Stimulated activated CD4-positive, alpha-beta T cell treated with anti-CD3 and anti-CD28 coated beads, TNF-alpha, amount 100 ng/mL, for 24 hours (primary cell): Measurements from ENCODE around the gene MLANA.
A peak's percentile ranks its signal among the peaks of the same experiment; 100 is the strongest.
"Not testable (repeated sequence)": the region's sequence is repeated elsewhere in the genome, so short reads cannot be mapped to it uniquely, and the experiment has no call there.

Experiments used
- DNase-seq, 3 experiments: peaks; one replicate each; pipeline ENCODE4 v3.0.0-alpha.2; 2020; ENCODE audit warnings: low read depth in 3 of 3

The MLANA gene

DNA sequence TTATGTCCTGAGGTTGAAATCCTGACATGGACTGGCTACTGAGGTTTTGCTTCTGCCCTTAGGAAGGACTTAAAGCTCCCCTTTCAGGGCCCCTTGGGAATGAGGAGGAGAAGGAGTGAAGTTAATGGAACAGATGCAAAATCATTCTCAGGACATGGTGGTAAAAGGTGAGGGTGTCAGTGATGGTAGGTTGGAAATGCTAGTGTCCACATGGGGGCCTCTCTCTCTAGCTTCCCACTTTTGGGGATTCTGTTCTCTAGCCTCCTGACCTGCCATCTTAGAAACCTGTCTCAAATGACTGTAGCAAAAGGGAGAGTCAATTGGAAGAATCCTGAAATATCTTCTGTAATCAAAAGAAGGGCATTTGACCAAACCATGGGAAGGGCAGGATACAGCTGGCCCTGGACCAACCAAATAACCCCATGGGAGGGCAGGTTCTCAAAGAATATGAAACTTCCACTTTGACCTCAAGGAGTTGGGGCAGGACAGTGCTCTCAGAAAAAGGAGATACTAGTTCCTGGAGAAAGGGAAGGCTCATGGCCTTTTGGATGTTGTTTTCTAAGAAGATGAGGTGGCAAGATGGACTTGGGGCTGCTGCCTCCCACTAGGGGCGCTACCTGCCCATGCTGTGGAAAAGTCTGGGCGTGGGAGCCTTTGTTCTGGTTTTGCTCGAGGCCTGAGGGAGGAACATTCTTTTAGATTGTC is 21.2 kb upstream of the MLANA start:
- peak in 1 of 3 experiments; percentile 33 for DNase-seq

DNA sequence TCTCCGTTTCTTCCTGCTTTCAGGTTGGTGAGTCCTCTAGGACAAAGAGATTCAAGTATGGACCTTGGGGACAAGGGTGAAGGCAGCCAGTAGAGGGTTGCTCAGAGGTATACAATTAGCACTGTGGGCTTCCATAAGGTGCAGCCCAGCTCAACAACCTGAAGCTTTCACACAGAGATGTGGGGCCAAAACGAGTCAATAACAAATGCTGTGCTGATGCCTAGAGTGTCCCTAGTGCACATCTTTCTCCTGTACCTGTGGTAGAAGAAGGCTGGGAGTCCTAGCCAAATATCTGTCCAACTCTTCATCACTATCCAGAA is 20.7 kb upstream of the MLANA start:
- no peak for DNase-seq

DNA sequence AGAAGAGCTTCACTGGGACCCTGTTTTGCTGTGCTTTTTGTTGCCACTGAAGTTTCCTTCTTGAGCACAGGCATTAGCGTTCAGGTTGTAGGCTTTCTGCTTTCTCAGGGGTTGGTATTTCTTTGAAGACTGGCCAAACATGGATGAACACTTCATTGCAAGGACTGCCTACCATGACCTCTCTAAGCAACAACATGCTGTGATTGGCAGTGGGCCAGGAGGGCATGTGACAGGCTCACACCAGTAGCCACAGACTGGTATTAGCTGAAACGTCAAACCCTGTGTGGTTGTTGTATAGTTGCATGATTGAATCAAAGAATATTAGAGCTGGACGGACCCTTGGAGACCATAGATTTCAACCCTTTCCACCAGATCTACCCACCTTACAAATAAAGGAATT is 20.0 kb upstream of the MLANA start:
- DNase-seq: no peak

DNA sequence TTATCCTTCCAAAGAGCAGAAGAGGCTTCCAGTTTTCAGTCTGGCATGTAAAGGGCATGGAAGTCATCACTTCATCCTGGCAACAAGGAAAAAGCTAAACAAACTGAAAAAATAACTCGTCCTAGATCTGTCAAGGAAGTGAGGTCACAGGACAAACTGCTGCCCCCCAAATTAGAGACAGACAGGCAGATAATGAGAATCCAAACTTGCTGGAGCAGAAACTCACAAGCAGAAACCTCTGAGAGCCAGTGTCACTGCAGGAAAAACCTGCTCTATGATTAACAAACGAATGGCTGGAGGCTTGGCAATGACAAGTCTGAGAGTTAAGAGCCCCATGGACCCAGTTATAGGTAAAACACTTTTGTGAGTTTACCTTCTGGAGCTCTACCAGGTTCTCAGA is 18.9 kb upstream of the MLANA start:
- no peak for DNase-seq

DNA sequence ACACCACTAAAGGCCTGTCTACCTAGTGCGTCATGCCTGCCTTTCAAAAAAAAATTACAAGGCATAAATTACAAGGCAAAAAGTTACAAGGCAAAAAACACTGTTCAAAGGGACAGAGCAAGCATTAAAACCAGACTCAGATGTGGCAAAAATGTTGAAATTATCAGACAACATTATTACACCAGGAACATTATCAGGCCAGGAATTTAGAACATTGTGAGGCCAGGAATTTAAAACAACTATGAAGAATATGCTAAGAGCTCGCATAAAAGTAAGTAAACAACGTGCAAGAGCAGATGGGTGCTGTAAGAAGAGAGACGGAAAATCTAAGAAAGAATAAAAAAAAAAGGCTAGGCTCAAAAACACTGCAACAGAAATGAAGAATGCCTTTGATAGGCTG is 18.2 kb upstream of the MLANA start:
- no peak for DNase-seq

DNA sequence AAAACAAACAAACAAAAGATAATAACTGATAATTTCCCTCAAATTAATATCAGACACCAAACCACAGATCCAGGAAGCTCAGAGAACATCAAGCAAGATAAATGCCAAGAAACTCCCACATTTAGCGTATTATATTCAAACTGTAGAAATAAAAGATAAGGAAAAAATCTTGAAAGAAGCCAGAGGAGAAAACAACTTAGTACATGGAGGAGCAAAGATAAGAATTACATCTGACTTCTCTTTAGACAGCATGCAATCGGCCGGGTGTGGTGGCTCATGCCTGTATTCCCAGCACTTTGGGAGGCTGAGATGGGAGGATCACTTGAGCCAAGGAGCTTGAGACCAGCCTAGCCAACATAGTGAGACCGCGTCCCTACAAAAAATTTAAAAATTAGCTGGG is 17.2 kb upstream of the MLANA start:
- no peak for DNase-seq

DNA sequence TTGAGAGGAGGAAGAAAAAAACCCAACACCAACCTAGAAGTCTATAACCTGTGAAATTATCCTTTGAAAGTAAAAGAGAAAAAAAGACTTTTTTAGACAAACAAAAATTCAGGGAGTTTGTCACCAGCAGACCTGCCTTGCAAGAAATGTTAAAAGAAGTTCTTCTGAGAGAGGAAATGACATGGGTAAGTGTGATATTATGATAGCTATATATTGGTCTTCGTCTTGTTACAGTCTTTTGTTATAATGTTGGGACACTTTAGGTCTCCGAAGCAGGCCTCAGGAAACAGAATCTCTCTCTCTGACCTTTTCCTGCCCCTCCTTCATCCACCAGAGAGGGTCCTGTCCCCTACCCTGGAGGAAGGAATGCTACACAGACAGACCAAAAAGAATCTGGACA is 16.6 kb upstream of the MLANA start:
- DNase-seq: no peak

DNA sequence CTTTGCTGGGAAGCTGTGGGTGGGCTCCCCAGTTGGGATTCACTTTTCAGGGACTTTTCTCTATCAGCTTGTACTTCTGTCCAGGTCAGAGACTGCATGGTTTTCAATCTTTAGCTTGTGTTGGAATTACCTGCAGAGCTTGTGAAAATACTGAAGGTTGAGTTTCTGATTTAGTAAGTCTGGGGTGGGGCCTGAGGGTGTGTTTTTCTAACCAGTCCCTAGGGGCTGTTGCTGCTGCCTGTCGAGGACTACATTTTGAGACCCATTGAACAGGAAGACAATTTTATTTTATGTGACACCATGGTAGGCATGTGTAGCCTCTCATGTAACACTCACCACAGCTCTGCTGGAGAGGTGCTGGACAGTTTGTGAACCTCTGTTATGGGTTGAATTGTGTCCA is 14.7 kb upstream of the MLANA start:
- no peak for DNase-seq

DNA sequence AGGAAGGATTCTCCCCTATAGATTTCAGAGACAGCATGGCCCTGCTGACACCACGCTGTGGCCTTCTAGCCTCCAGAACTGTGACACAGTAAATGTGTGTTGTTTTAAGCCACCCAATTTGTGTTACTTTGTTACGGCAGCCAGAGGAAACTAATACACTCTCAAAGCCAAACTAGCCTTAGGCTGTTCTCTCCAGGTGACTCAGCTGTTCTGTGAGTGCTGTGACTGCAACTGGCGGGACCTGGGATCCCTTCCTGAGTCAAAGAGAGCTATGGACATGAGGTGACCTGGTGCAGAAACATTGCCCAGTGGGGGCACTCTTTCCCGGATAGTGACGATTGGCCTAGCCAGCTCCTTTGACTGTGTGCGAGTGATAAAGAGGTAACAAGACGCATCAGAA is 14.0 kb upstream of the MLANA start:
- no peak for DNase-seq

DNA sequence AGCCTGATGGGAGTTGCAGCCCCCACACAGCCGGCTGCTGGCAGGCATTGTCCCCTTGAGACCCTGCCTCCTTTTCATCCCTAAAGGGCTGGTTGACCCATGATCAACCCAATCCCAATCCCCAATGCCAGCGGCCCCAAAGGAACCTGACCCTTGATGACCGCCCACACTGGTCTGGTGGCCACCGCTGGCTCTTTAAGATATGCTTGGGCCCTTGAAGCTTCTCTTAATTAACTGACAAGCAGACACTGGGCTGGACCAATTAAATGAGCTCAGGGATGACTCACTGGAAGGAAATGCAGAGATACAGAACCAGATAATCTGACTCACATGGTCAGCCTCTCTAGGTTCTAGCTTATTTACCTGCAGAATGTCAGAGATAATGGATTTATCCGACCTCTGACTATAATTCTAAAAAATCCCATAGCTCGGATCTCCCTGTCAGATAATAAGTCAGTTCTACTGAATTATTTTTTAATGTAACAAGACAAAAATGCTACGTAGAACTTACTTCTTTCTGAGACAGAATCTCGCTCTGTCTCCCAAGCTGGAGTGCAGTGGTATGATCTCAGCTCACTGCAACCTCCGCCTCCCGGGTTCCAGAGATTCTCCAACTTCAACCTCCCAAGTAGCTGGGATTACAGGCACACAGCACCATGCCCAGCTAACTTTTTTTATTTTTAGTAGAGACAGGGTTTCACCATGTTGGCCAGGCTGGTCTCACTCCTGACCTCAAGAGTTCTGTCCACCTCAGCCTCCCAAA is 11.1 kb upstream of the MLANA start:
- no peak for DNase-seq

DNA sequence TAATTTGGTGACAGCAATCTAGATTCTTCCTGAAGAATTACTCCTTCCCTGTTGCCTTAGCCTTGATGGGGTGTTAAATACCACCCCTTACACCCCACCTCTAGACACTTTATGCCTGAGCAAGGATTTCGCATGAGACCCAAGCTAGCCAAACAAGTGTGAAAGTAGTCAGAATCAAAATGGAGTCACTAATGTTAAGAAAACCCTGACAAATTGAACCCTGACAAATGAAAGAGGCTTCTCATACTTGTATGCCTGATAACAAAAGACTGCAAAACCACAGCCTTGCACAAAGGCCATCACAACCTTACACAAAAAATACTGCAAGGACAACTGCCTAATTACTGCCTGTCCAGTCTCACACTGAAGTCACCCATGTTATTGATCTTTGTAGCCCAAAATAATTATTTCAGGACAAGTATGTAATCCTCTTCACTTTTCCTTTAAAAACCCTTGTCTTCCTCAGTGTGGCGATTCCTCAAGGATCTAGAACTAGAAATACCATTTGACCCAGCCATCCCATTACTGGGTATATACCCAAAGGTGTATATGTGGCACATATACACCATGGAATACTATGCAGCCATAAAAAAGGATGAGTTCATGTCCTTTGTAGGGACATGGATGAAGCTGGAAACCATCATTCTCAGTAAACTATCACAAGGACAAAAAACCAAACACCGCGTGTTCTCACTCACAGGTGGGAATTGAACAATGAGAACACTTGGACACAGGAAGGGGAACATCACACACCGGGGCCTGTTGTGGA is 8.3 kb upstream of the MLANA start:
- not testable (repeated sequence) for DNase-seq

DNA sequence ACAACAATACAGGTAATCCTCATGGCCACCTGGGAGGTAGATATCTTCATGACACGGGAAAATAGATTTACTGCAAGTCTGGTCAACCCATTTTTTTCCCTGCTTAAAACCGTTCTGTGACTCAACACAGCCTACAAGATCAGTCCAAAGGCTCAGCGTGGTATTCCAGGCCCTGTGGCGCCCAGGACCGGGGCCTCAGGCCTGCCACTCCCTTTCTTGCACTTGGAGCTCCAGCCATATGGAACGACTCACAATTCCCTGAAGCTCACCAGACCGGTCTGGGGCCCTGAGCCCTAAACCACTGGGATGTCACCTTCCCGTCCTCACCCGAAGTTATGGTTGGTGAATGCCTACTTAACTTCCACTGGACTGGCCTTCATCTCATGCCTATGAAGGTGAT is 6.5 kb upstream of the MLANA start:
- DNase-seq: no peak

DNA sequence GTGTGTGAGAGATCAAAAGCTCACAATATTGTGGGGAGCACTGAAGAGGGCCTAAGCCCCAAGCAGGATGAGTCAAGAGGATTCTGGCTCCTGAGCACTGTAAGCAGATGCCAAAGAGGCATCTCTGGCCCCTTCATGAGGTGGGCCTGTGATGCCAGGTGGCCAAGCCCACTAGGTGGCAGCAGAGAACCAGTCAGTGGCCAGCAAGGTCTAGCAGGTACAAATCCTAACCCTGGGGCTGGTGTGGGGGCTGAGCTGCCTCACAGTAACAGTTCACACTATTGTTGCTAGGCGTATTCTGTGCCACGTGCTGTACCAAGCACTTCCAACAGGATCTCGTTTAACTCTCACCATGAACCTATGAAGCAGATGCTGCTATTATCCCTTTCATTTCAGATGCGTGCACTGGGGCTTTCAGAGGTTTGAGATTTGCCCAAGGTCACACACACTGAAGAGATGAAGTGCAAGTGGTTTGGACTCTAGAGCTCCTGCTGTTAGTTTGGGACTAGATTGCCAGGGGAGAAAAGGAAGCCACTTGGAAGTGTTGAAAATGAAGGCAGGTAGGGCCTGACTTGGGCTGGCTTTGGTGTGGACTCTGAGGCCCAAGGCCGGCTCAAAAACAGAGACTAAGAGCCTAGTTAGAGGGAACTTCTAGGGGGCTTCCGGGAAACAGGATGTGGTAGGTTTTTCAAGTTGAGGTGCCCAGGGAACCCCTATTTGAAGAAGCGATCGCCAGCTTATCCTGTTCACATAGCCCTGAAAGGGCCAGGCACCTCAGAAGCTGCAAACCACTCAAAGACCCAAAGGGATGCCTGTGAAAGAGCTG is 4.4 kb upstream of the MLANA start:
- DNase-seq: peak; percentile 66 to 81 (median 68)

DNA sequence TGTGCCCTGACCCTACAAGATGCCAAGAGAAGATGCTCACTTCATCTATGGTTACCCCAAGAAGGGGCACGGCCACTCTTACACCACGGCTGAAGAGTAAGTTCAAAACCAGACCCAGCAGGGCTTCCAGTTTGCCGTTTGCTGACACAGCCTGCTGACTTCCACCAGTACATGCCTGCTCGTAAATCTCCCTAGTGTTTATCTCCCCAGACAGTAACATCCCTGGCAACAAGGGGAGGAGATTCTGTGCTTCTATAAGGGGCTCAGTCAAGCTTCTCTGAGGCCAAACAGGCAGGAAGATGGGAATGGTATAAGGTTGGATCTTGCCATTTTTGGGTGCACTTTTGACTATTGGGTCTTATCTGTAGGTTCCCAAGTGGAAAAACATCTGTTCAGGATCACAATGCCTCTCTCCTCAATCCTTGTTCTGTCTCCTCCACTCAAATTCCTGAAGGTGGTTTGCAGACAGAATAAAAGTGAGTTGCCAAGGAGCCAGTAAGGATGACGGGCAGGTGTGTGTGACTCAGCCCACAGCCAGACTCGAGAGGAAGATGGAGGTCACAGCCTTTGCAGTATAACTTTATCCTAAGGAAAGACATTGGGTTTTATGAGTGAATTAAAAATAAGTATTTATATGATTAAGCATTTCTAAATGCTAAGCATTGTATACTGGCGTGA is 1.9 kb downstream of the MLANA start:
- no peak for DNase-seq

DNA sequence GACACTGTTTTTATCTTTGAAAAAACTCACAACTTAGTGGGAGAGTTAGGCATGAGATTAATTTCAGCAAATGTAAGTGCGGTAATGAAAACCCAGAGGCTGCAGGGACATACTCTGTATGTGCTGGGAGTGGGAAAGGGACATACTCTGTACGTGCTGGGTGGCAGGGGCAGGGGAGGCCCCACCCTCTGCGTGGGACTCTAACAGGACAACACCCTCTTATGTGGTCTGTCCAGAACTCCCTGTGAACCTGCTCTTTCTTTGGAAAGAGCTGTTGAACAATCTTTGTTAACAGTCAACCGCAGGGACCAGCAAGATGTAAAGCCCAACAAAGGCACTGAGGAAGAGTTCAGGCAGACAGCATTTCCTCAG is 2.4 kb downstream of the MLANA start:
- DNase-seq: no peak

DNA sequence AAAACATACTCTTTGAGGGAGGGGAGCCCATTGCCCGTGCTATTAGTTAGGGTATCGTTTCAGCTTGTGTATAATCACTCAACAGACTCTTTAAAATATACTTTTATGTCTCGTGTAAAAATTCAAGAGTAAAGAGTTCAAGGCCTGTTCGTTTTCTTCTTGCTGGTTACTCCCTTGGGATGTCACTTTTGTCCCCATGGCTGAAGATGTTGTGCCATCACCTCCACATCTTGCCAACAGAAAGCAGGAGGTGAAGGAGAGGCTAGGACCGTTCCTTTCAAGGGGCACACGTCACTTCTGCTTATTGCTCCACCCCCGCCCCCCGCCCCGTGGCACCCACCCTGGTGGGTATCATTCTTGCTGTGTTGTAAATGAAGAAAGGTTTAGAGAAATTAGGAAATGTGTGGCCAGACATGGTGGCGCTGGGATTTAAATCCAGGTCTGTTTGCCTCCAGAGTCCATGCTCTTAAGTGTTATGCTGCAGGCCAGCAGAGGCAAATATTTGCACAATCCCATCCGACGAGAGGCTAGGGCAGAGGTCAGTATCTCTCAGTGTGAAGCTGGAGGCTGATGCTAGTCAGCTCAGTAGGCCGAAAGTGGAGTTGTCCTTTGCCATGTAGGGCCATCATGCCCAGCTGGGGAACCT is 3.0 kb downstream of the MLANA start:
- no peak for DNase-seq

DNA sequence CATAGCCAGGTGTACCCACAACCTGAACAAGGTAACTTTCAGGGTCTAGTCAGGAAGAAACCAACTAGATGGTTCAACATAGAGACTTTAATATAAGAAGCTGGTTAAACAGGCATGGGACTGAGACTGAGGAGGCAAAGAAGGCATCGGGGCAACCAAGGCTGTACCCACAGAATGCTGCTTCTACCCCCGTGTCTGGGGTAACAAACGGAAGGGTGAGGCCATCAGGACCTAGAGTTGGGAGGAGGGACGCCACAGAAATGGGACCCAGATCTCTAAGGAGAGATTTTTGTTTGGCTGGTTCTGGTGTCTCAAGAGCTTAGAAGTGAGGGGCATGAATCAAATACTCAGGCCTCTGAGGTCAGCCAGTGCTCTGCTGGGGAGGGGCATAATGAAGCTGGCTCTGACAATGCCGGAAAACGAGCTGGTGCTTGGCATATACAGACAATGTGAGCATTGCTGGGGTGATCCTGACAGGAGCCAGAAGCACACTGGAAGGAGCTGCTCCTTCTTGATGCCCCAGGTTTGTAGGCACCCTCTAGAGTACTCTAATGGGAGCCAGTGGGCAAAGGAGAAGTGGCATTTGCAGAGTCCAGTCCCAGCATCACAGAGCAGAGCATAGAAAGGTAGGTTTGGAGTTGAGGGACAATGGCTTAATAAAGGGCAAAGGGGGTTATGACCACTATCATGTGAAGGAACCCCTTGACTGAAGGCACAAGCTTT is 3.7 kb downstream of the MLANA start:
- no peak for DNase-seq

DNA sequence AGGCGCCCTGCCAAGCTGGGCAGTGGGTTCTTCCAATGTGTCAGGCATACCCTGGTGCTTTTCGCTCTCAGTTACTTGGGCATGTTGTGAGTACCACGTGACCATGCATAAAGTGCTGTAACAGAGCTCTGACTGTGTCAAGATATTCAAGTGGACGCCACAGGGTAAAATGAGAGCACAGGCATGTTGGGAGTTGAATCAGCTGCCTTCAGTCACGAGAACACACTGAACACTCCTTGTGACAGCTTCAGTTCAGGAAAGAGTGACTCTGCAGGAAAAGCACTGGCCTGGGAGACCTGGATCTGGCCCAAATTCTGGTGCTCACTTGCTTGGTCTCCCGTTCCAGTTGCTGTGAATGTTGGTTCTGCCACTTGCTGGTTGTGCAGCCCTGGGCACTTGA is 5.1 kb downstream of the MLANA start:
- no peak for DNase-seq

DNA sequence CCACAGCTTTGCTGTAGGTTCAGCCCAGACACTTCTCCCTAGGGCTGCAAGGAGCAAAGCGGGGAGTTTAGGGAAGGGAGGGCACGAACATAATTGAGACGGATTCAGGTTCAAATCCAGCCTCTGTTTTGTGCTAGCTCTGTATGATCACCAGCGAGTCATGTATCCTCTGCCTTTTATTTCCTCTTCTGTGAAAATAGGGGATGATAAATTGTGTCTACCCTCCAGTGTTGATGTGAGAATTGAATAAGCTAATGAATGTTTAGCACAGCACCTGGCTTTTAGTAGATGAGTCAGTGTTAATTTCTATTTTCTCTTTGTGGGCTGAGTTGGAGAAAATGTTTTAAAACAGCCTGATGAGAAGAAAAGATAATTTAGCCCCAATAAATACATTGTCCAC is 6.2 kb downstream of the MLANA start:
- no peak for DNase-seq

DNA sequence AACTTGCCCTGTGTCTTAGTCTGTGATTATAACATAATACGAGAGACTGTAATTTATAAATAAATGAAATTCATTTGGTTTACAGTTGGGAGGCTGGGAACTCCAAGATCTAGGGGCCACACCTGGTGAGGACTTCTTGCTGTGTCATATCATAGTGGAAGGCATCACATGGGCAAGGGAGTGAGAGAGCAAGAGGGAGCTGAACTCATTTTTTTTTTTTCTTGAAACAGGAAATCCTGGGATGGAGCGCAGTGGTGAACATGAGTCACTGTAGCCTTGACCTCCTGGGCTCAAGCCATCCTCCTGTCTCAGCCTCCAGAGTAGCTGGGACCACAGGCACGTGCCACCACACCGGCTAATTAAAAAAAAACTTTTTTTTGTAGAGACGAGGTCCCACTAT is 7.2 kb downstream of the MLANA start:
- no peak for DNase-seq
